IPS DF 4.7 (cell line): ENCODE measurements around the gene TTLL7.
A peak's percentile ranks its signal among the peaks of the same experiment; 100 is the strongest.

Experiments used
- DNase-seq: peaks from one replicate; pipeline ENCODE4 v3.0.0-alpha.2; 2013; ENCODE audit warnings: low spot score; ENCODE audit errors: extremely low read depth

TTLL7 gene

GRCh38 chr1:83998498-83999315 is at the start of gene TTLL7:
Gene TTLL7, minus strand, starts transcription at chr1:83999132. Its CDS starts 46,921 bp downstream, at chr1:83952211.
- DNase-seq, result no peak

- DNase-seq, result no peak
These were observed 43.5 kb upstream of the TTLL7 start for GRCh38 chr1:84042461-84042860.

GRCh38 chr1:84037758-84038611 is 39.1 kb upstream of the TTLL7 start:
- DNase-seq, result no peak

- no peak for DNase-seq
These were observed 32.9 kb upstream of the TTLL7 start for GRCh38 chr1:84031802-84032327.

- no peak for DNase-seq
These were observed 28.4 kb upstream of the TTLL7 start for GRCh38 chr1:84027368-84027767.

- DNase-seq, result no peak
These were observed 27.0 kb upstream of the TTLL7 start for GRCh38 chr1:84025966-84026365.

- no peak for DNase-seq
These were observed 22.9 kb upstream of the TTLL7 start for GRCh38 chr1:84021822-84022221.

- DNase-seq, result no peak
These were observed 21.2 kb upstream of the TTLL7 start for GRCh38 chr1:84020151-84020550.

- no peak for DNase-seq
These were observed 20.3 kb upstream of the TTLL7 start for GRCh38 chr1:84019217-84019616.

- DNase-seq, result no peak
These were observed 14.8 kb upstream of the TTLL7 start for GRCh38 chr1:84013708-84014107.

- no peak for DNase-seq
These were observed 13.1 kb upstream of the TTLL7 start for GRCh38 chr1:84012018-84012417.

- DNase-seq, result no peak
These were observed 11.2 kb upstream of the TTLL7 start for GRCh38 chr1:84010136-84010535.

GRCh38 chr1:84008631-84009030 is 9.7 kb upstream of the TTLL7 start:
- no peak for DNase-seq

- DNase-seq, result no peak
These were observed 7.7 kb upstream of the TTLL7 start for GRCh38 chr1:84006591-84006990.

- no peak for DNase-seq
These were observed 2.6 kb upstream of the TTLL7 start for GRCh38 chr1:84001501-84001900.

- no peak for DNase-seq
These were observed 2.1 kb upstream of the TTLL7 start for GRCh38 chr1:84000954-84001495.

GRCh38 chr1:84000196-84000885 is 1.4 kb upstream of the TTLL7 start:
- no peak for DNase-seq

- DNase-seq, result peak; percentile 36
These were observed 436 bp upstream of the TTLL7 start for GRCh38 chr1:83999316-83999819.

- no peak for DNase-seq
These were observed 781 bp downstream of the TTLL7 start for GRCh38 chr1:83998205-83998497.

GRCh38 chr1:83997631-83998030 is 1.3 kb downstream of the TTLL7 start:
- no peak for DNase-seq

GRCh38 chr1:83996621-83997020 is 2.3 kb downstream of the TTLL7 start:
- DNase-seq, result no peak
